HCT116 (cell line): ENCODE results near the gene TPST1.

Experiments
- ELF1 ChIP-seq: IDR thresholded peaks from 2 replicates; pipeline ENCODE4 v1.6.1; 2012; ENCODE audit warnings: low read depth, borderline replicate concordance
- MAX ChIP-seq: IDR thresholded peaks from 2 replicates; pipeline ENCODE4 v1.6.1; 2012
- POLR2A ChIP-seq: IDR thresholded peaks from 2 replicates; pipeline ENCODE4 v1.7.0; 2011; ENCODE audit warnings: borderline replicate concordance; ENCODE audit not compliant: insufficient read depth, insufficient read length; ENCODE audit errors: extremely low read depth
- POLR2AphosphoS5 ChIP-seq: IDR thresholded peaks from 2 replicates; pipeline ENCODE4 v1.6.1; 2011; ENCODE audit warnings: mild to moderate bottlenecking, low read depth, low read length, moderate library complexity
- REST ChIP-seq: IDR thresholded peaks from 2 replicates; pipeline ENCODE4 v1.6.1; 2012; ENCODE audit warnings: low read depth
- SRF ChIP-seq: IDR thresholded peaks from 2 replicates; pipeline ENCODE4 v1.6.1; 2012; ENCODE audit warnings: low read depth
- ZNF274 ChIP-seq: fragments of 200-500 bp; sonication (Bioruptor generic); IDR thresholded peaks from 2 replicates; pipeline ENCODE4 v1.6.1; 2014; ENCODE audit warnings: mild to moderate bottlenecking, low read depth, low read length, inconsistent platforms
- TF ChIP-seq, protein P1 (sequence below), 3 experiments: fragments of 200-600 bp in 1 of 3; sonication (generic) in 1 of 3; IDR thresholded peaks in 2 of 3; conservative IDR thresholded peaks in 1 of 3; 2 replicates each; pipeline ENCODE4 v1.5.1; 2012 to 2017; ENCODE audit warnings: low read depth in 2 of 3, low read length in 2 of 3, antibody characterized with exemption in 1 of 3, borderline replicate concordance in 1 of 3, control low read depth in 1 of 3, mild to moderate bottlenecking in 1 of 3, mixed read lengths in 1 of 3, mixed run types in 1 of 3, moderate library complexity in 1 of 3; ENCODE audit not compliant: insufficient read depth in 1 of 3

DNA sequence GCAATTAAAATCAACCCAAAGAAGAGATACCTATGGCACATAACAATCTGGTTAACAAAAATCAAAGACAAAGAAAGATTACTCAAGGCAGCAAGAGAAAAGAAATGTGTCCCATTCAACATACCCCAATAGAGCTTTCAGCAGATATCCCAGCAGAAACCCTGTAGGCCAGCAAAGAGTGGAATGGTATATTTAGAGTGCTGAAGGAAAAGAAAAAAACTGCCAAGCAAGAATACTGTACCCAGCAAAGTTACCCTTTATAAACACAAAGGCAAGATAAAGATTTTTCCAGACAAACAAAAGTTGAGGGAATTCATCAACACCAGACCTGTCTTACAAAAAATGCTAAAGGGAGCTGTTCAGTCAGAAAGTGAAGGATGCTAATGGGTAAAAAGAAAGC lies 131.6 kb downstream of the TPST1 start:
- TF ChIP-seq MAX (no peak), ELF1 (no peak), ZNF274 (no peak), REST (no peak), SRF (no peak), POLR2A (no peak), POLR2AphosphoS5 (no peak)
- TF ChIP-seq, protein P1, sequence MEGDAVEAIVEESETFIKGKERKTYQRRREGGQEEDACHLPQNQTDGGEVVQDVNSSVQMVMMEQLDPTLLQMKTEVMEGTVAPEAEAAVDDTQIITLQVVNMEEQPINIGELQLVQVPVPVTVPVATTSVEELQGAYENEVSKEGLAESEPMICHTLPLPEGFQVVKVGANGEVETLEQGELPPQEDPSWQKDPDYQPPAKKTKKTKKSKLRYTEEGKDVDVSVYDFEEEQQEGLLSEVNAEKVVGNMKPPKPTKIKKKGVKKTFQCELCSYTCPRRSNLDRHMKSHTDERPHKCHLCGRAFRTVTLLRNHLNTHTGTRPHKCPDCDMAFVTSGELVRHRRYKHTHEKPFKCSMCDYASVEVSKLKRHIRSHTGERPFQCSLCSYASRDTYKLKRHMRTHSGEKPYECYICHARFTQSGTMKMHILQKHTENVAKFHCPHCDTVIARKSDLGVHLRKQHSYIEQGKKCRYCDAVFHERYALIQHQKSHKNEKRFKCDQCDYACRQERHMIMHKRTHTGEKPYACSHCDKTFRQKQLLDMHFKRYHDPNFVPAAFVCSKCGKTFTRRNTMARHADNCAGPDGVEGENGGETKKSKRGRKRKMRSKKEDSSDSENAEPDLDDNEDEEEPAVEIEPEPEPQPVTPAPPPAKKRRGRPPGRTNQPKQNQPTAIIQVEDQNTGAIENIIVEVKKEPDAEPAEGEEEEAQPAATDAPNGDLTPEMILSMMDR (IDR thresholded peaks at IDR 0.05 in 2 of 3, conservative IDR thresholded peaks at IDR 0.05 in 1 of 3; ENCODE audit: borderline replicate concordance in 1 of 3, insufficient read depth in 1 of 3, low read depth in 2 of 3, low read length in 2 of 3) = no peak
